ENCODE measurements around the gene TRABD2A. TPM values are rescaled to one million over a fixed set of nuclear protein-coding genes. Genes with fewer than 3 reads are reported as not detected.

TRABD2A gene
- total RNA-seq, 1 experiment from 2014 or later: 1.7 TPM

DNA sequence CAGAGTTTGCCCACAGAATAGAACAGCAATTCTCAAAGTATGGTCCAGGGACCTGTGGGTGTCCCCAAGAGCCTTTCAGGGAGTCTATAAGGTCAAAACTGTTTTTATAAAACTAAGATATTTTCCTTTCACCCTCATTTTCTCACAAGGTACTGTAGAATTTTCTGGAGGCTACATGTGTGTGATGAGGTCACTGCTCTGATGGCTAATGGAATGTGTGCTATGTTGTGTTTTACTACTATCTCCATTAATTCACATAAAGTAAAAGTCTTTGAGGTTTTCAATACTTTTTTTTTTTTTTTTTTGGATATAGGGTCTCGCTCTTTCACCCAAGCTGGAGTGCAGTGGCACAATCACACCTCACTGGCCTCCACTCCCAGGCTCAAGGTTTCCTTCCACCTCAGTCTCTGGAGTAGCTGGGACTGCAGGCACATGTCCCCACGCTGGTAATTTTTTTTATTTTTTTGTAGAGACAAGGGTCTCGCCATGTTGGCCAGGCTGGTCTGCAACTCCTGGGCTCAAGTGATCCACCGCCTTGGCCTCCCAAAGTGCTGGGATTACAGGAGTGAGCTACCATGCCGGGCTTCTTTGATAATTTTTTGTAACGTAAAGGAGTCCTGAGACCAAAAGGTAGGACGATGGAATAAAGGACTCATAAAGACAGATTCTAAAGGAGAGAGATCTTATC is 1.8 kb downstream of the TRABD2A start:
- Histone ChIP-seq H4K20me1 (ENCODE audit: control insufficient read depth, insufficient read depth, insufficient read length) (no peaks in the 10 kb centered on the region), H3K4me1 (ENCODE audit: insufficient read depth, low read length) (no peaks in the 10 kb centered on the region), H3K27ac (ENCODE audit: insufficient read length, low read depth, low read length) (no peak overlapping the region), H2BK20ac (ENCODE audit: low read depth, low read length, poor library complexity, severe bottlenecking) (no peak overlapping the region), H3K27me3 (ENCODE audit: insufficient read depth, low read length) (peaks cover 33% of the 10 kb centered on the region), H2BK5ac (ENCODE audit: insufficient read length, low read length) (no peak overlapping the region), H3K9me3 (ENCODE audit: control insufficient read depth, low read depth, low read length) (no peaks in the 10 kb centered on the region), H2BK12ac (ENCODE audit: insufficient read length, low read depth, low read length) (no peak overlapping the region), H2BK120ac (ENCODE audit: low read depth, low read length, poor library complexity, severe bottlenecking) (no peak overlapping the region), H3K14ac (ENCODE audit: insufficient read depth, low read length) (no peak overlapping the region), H3K23me2 (ENCODE audit: insufficient read length, low read depth, low read length, poor library complexity, severe bottlenecking) (peaks cover 20% of the 10 kb centered on the region), H3K79me2 (ENCODE audit: insufficient read depth, low read length) (no peaks in the 10 kb centered on the region), H2AK5ac (ENCODE audit: insufficient read length, low read length) (no peak overlapping the region), H3K9ac (ENCODE audit: extremely low read depth, insufficient read length, low read length) (no peak overlapping the region), H3K79me1 (ENCODE audit: insufficient read depth, low read depth, low read length, poor library complexity, severe bottlenecking) (no peaks in the 10 kb centered on the region), H3K4ac (ENCODE audit: low read depth, low read length) (no peak overlapping the region), H3K4me2 (ENCODE audit: insufficient read depth, insufficient read length, low read length) (peak overlapping the region; percentile 73), H2AFZ (ENCODE audit: low read length) (no peak overlapping the region), H4K5ac (ENCODE audit: insufficient read length, low read depth, low read length) (no peak overlapping the region), H3T11ph (ENCODE audit: low read length) (no peak overlapping the region), H4K91ac (ENCODE audit: insufficient read length, low read depth, low read length) (no peak overlapping the region), H4K8ac (replicated peaks; ENCODE audit: insufficient read length, low read depth, low read length) (no peak overlapping the region), H3K56ac (ENCODE audit: insufficient read length, low read depth, low read length) (no peak overlapping the region), H3K23ac (ENCODE audit: insufficient read length, low read depth, low read length) (no peak overlapping the region), H3K18ac (ENCODE audit: insufficient read length, low read depth, low read length) (no peak overlapping the region), H2BK15ac (ENCODE audit: low read depth, low read length) (no peak overlapping the region)
- Mint-ChIP-seq H3K27ac (no peak overlapping the region), H3K9me3 (no peaks in the 10 kb centered on the region; a peak in 1 of 5 replicates), H3K36me3 (ENCODE audit: insufficient read depth in 1 of 3, low read depth in 3 of 3) (no peaks in the 10 kb centered on the region), H3K4me3 (peak overlapping the region in 1 of 2 experiments; percentile 89; a peak in 3 of 5 replicates), H3K4me1 (peaks cover 14 to 25% of the 10 kb centered on the region in 2 experiments), H3K27me3 (ENCODE audit: low read depth) (peaks cover 98% of the 10 kb centered on the region)
- TF ChIP-seq, protein P1, sequence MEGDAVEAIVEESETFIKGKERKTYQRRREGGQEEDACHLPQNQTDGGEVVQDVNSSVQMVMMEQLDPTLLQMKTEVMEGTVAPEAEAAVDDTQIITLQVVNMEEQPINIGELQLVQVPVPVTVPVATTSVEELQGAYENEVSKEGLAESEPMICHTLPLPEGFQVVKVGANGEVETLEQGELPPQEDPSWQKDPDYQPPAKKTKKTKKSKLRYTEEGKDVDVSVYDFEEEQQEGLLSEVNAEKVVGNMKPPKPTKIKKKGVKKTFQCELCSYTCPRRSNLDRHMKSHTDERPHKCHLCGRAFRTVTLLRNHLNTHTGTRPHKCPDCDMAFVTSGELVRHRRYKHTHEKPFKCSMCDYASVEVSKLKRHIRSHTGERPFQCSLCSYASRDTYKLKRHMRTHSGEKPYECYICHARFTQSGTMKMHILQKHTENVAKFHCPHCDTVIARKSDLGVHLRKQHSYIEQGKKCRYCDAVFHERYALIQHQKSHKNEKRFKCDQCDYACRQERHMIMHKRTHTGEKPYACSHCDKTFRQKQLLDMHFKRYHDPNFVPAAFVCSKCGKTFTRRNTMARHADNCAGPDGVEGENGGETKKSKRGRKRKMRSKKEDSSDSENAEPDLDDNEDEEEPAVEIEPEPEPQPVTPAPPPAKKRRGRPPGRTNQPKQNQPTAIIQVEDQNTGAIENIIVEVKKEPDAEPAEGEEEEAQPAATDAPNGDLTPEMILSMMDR (conservative IDR thresholded peaks at IDR 0.05): no peak
- no CpG with 5 or more reads among the region's 7 CpGs for WGBS (ENCODE audit: extremely low coverage, insufficient read length, low lambda C conversion rate)
- DNase-seq: peak; percentile 15
